Measurements from ENCODE around the gene FFAR1.

Gene FFAR1

GRCh38 chr19:35309481-35310279 lies 38.0 kb upstream of the FFAR1 start:
- no peak for DNase-seq

GRCh38 chr19:35310331-35310730 lies 37.4 kb upstream of the FFAR1 start:
- TF ChIP-seq POLR2A (IDR thresholded peaks at IDR 0.05; ENCODE audit: low read length) (no peak), GATA1 (IDR thresholded peaks at IDR 0.05; ENCODE audit: low read depth, low read length) (no peak)
- DNase-seq = no peak

More at GRCh38 chr19:35309481-35310279, 38.0 kb upstream of the FFAR1 start:
- no peak for TF ChIP-seq GATA1 (IDR thresholded peaks at IDR 0.05; ENCODE audit: low read depth, low read length)
- no peak for TF ChIP-seq POLR2A (IDR thresholded peaks at IDR 0.05; ENCODE audit: low read length)

- no peak for TF ChIP-seq GATA1 (IDR thresholded peaks at IDR 0.05; ENCODE audit: low read depth, low read length)
- TF ChIP-seq POLR2A (IDR thresholded peaks at IDR 0.05; ENCODE audit: low read length) = no peak
These were observed 36.8 kb upstream of the FFAR1 start for GRCh38 chr19:35310811-35311465.

DNA sequence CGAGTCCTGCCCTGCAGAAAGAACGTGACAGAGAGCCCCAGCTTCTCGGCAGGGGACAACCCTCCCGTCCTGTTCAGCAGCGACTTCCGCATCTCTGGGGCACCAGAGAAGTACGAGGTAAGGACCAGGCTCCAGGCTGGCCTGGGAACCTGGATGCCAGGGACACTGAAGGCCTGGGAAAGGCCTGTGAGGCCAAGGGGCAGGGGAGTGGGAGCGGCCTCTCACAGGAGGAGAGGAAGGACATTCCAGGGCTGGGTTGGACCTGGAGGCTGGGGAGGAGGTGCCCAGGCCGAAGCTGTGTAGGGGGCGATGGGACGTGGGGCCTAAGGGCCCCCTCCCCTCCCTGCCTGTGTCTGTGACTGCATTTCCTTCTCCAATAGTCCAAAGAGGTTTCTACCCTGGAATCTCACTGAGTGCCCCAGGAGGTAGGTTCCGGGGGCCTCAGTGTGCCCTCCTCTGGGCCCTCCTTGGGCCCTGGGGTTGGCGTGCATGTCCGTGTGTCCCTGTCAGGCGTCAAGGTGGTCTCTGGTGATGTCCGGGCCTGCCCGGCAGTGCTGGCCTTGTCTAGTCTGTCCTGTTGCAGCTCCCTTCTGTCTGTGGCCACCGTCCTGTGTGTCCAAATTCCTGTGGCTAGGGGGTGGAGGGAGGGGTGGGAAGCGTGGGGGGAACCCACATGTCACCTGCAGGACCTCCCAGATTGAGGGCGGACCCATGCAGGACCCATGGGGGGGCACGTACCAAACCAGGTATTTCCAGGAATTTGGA lies 35.6 kb upstream of the FFAR1 start:
- TF ChIP-seq POLR2A (IDR thresholded peaks at IDR 0.05; ENCODE audit: low read length) = no peak
- no peak for TF ChIP-seq GATA1 (IDR thresholded peaks at IDR 0.05; ENCODE audit: low read depth, low read length)
- DNase-seq = no peak

More at GRCh38 chr19:35310811-35311465, 36.8 kb upstream of the FFAR1 start:
- no peak for DNase-seq

- DNase-seq = no peak
- no peak for TF ChIP-seq POLR2A (IDR thresholded peaks at IDR 0.05; ENCODE audit: low read length)
- TF ChIP-seq GATA1 (IDR thresholded peaks at IDR 0.05; ENCODE audit: low read depth, low read length) = no peak
These were observed 34.1 kb upstream of the FFAR1 start for GRCh38 chr19:35313587-35313986.

DNA sequence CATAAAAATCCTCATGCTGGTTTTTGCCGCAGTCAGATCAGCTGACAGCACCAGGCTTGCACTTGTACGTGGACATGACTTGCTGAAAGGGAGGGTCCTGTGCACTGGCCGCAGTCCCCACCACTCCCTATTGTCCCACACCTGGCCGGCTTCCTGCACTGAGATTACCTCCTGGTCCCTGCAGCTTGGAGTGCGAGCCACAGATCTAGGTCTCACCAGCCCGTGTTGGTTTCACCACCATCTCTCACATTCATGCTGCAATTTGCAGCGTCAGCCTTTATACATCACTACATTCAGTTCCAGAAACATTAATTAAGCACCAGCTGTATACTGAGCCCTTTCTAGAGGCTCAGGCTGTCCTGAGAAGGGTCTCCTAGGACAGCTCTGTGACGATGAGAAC lies 33.7 kb upstream of the FFAR1 start:
- DNase-seq = no peak
- no peak for TF ChIP-seq POLR2A (IDR thresholded peaks at IDR 0.05; ENCODE audit: low read length)
- TF ChIP-seq GATA1 (IDR thresholded peaks at IDR 0.05; ENCODE audit: low read depth, low read length) = no peak

- no peak for TF ChIP-seq GATA1 (IDR thresholded peaks at IDR 0.05; ENCODE audit: low read depth, low read length)
- TF ChIP-seq POLR2A (IDR thresholded peaks at IDR 0.05; ENCODE audit: low read length) = no peak
- DNase-seq = no peak
These were observed 32.7 kb upstream of the FFAR1 start for GRCh38 chr19:35314858-35315470.

GRCh38 chr19:35315883-35316282 lies 31.8 kb upstream of the FFAR1 start:
- DNase-seq = no peak
- no peak for TF ChIP-seq GATA1 (IDR thresholded peaks at IDR 0.05; ENCODE audit: low read depth, low read length)
- TF ChIP-seq POLR2A (IDR thresholded peaks at IDR 0.05; ENCODE audit: low read length) = no peak

GRCh38 chr19:35316560-35316959 lies 31.1 kb upstream of the FFAR1 start:
- no peak for TF ChIP-seq POLR2A (IDR thresholded peaks at IDR 0.05; ENCODE audit: low read length)
- no peak for TF ChIP-seq GATA1 (IDR thresholded peaks at IDR 0.05; ENCODE audit: low read depth, low read length)
- no peak for DNase-seq

DNA sequence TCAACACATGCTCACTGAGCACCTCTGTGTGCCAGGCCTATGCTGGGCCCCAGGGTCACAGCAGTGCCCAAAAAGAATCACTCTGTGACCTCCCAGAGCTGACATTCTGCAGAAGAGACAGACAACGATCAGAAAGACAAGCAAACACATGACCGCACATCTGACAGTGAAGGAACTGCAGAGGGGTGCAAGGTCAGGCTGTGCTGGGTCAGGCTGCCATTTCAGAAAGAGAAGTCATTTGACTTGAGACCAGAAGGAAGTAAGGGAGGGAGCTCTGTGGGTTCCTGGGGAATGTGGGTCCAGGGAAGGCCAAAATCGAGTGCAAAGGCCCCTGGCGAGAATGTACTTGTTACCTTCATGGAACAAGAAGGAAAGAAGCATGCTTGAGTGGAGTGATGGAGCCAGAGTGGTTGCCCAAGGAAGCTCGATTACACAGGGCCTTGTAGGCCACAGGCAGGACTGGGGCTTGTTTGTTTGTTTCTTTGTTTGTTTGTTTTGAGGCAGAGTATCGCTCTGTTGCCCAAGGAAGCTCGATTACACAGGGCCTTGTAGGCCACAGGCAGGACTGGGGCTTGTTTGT lies 30.1 kb upstream of the FFAR1 start:
- no peak for TF ChIP-seq GATA1 (IDR thresholded peaks at IDR 0.05; ENCODE audit: low read depth, low read length)
- no peak for DNase-seq

DNA sequence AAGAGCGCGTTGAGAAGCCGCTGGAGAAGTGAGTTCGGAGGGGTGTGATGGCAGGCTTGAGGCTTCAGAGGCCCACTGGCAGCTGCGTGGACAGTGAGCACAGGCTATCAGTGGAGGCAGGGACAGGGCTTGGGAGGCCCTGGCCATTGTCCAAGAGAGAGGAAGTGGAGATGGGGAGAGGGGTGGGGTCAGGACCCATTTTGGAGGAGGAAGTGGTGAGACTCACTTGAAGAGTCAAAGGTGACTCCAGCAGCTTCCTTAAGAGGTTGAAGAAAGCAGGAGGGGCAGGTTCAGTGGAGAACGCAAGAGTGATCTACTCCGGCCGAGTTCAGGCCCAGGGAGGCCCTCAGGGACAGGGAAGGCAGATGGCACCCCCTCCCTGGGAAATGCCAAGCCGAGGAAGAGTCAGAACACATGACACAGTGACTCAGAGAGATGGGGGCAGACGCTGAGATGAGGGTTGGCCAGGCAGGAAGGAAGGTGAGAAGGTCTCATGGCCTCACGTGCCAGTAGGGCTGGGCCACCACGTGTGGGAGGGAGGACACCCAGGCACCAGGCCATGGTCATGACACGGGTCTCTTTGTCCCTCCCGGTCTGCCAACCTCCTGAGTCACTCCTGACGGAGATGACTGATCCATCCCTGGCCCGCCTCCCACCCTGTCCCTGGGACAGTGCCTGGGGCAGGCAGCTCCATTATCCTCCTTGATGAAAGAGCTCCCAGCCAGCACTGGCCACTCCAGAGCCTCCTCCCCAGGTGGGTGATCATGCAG lies 28.8 kb upstream of the FFAR1 start:
- no peak for TF ChIP-seq GATA1 (IDR thresholded peaks at IDR 0.05; ENCODE audit: low read depth, low read length)
- TF ChIP-seq POLR2A (IDR thresholded peaks at IDR 0.05; ENCODE audit: low read length) = no peak

DNA sequence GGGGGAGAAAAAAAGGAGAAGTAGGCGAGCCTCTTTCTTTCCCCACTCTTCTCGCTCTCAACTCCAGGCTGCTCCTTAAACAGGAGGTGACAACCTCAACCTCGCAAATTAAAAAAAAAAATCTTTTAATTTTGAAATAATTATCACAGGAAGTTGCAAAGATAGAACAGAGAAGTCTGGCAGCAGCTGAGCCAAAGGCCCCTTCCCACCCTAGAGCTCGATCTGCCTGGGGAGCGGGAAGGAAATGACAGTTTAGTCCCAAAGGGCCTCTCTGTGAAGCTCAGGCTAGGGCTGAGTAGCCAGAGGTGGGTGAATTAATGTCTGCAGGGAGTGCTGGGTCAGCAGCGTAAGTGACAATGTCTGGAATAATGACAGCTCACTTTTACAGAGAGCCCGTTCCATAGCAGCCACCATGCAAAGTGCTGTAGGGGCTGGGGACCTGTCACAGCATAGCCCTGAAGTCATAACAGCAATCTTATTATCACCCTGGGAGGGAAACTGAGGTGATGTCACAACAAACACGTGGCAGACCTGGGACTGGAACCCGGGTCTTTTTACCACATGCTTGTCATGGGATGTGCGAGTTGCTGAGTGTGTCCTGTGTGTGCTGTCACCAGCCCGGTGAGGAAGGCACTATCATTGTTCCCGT lies 27.5 kb upstream of the FFAR1 start:
- DNase-seq = no peak
- TF ChIP-seq POLR2A (IDR thresholded peaks at IDR 0.05; ENCODE audit: low read length) (no peak), GATA1 (IDR thresholded peaks at IDR 0.05; ENCODE audit: low read depth, low read length) (no peak)

More for the DNA sequence above, 28.8 kb upstream of the FFAR1 start:
- DNase-seq = no peak

All from erythroblast (primary cell).